Measurements from ENCODE around the gene KIF14.
"Not testable (repeated sequence)": the region's sequence is repeated elsewhere in the genome, so short reads cannot be mapped to it uniquely, and the experiment has no call there.

KIF14 gene

DNA sequence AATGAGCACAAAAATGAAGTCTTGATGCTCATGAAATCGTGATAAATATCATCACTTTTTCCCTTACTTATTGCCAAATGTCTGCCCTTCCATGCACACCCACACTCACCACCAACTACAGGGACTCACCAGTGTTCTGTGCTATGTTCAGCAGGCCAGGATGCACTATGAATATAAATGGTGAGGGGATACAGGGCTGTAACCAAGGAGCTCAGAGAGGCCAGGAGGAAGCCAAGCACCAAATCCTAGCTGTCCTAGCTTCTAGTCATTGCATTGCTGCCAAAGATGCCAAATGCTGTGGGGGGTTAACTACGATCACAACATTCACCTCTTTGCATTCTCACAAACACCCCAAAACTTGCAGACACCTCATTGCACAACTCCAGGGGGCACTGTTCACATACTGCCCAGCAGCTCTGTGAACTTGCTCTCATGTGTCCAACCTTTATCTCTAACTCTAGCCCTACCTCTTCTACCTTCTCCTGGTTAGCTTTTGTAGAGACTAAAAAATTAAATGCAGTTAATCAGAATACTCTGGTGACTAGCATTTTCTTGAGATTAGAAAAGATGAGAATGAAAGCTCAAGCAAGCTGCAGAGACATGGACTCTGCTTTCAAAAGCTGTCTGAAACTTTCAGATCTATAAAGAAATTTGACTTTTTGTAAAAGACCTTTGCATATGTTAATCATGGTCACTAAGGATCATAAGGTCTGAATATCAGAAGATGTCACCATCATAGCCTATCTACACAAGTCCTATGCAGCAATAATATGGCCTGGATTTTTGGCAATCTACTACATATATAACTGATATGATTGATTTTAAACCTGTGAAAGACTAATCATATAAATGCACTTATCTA lies 13.9 kb upstream of the KIF14 start:
- DNase-seq (ENCODE audit: low spot score), result no peak

DNA sequence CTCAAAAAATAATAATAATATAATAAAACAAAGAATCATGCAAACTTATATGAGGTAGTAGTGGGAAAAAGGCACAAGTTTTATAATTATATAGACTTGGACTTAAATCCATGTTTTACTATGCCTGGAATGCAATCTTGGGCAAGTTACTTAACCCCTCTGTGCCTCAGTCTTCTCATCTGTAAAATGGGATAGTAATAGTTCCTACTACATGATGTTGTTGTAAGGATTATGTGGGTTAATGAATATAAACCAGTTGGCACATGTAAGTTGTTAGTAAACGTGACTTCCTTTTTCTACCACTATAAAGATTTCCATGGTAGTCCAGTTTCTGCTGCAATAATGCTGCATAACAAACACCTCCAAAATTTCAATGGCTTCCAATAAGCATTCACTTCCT lies 10.8 kb upstream of the KIF14 start:
- no peak for DNase-seq (ENCODE audit: low spot score)

DNA sequence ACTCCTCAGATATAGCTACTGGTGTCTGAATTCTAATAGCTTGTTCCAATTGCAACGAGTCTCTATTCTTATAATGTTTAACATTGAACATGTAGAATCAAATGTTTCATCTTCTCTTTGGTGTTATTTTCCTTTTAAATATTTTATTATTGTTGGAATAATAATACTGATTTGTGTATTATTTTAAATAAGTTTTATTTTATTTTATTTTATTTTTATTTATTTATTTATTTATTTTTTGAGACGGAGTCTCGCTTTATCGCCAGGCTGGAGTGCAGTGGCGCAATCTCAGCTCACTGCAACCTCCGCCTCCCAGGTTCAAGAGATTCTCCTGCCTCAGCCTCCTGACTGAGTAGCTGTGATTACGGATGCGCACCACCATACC lies 10.0 kb upstream of the KIF14 start:
- DNase-seq (ENCODE audit: low spot score), result not testable (repeated sequence)

- DNase-seq (ENCODE audit: low spot score), result no peak
Observed at GRCh38 chr1:200629876-200630514, 9.4 kb upstream of the KIF14 start.

DNA sequence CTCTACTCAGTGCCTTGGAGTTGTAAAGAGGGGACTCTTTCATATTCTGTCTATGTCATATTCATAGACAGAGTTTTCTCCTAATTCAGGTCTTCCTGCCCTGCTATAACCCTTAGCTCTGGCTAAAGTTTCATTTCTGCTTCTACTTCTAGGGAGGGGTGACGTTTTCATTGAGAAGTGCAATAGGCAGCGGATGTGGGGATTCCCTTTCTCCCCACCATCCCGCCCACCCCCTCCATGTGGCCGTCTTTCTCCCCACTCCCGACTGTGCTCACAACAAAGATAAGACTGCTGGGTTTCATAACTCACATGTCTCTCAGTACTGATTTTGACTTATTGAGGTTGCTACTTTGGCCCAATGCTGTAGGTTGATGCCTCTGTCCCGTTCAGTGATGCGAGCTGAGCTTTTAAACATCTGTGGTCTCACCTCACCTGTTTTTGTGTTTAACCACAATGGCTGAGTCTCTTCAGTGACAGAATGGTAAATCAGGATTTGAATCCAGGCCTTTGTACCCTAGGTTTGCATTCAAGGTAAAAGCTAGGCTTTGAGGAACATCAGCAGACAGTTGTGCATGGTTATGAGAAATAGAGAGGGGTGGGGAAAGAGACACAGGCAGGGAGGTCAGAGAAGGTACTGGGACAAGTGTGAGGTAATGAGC lies 7.8 kb upstream of the KIF14 start:
- DNase-seq (ENCODE audit: low spot score), result peak; percentile 62

DNA sequence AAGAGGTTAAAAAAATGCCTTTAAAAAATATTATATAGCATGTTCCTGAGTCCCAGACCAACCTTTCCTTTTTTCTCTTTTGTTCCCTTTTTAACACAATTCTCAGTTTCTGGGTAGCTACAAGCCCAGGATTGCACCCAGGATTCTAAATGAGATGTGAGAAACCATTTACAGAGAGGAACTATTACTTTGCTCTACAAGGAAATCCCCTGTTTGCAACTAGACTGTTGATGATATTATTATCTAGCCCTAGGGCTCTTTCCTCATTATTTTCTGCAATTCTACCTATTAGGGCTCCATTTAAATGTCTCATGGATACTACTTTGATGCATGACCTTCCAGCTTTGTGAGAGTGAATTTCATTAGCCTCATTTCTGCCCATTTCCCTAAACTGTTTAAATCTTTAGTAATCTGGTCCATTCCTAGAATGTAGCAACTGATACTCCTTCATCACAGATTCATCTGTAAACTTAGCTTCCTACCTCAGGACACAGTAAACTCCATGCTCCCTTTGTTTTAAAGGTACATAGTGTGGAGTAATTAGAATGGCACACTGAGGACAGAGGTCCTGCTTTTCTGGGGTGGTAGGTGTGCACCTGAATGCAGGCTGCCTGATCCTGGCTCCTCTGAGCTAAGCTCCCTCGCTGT lies 7.1 kb upstream of the KIF14 start:
- DNase-seq (ENCODE audit: low spot score), result no peak

GRCh38 chr1:200626853-200627534 lies 6.4 kb upstream of the KIF14 start:
- no peak for DNase-seq (ENCODE audit: low spot score)

DNA sequence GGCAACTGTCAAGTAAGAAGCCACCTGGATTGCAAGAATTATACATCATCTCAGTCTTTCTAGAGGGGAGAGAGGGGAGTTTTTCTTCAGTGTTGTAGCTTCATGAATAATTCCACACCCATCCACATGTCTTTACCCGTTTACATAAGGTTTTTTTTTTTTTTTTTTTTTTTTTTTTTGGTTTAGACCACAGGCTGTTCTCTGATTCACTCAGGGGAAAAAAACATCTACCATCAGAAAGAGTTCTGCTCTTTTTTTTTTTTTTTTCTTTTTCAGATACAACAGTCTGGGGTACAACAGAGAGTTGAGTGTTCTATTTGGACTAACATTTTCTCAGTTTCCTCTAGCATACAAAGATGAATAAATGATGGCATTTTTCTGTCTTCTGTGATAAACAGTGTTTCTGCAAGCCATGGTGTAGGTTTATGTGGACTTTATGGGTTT lies 4.9 kb upstream of the KIF14 start:
- peak; percentile 68 for DNase-seq (ENCODE audit: low spot score)

GRCh38 chr1:200624679-200625335 lies 4.3 kb upstream of the KIF14 start:
- peak; percentile 11 for DNase-seq (ENCODE audit: low spot score)

- DNase-seq (ENCODE audit: low spot score), result no peak
Observed at GRCh38 chr1:200619894-200620272, 668 bp downstream of the KIF14 start.

DNA sequence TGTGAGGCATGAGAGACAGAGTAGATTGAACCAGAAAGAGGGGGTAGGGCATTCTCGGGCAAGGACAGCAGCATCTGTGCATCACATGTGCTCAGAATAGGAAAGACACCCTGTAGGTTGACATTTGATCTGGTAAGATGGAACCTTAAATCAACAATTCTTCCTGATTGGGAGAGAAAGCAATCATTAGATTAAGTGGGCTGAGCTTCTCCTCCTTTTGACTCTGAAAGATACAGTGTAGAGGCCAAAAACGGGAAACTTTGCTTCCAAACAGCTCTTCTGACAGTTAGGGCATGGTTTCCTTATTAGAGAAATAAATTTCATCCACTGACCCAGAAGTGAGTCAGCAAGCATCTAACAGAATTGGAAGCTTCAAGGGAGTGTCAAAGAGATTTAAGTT lies 9.7 kb downstream of the KIF14 start:
- no peak for DNase-seq (ENCODE audit: low spot score)

GRCh38 chr1:200602632-200603031 lies 17.9 kb downstream of the KIF14 start:
- no peak for DNase-seq (ENCODE audit: low spot score)

DNA sequence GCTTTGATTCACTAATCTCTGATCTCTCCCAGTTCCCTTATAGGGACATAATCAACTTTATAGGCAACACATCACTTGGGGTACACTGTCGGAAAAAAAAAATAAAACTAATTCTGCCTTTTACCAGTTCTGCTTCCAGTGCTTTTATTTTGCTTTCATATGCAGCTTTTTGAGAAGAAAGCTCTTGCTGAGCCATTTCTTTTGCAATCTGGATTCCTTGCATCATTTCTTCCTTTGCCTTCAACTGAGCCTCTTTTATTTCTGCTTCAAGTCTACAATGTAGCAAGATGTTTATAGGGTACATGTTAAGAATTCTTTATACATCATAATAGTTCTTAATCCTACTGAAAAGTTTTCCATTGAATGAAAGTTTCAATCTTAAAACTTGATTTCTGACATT lies 30.6 kb downstream of the KIF14 start:
- DNase-seq (ENCODE audit: low spot score), result no peak

- no peak for DNase-seq (ENCODE audit: low spot score)
Observed at GRCh38 chr1:200588698-200589097, 31.9 kb downstream of the KIF14 start.

GRCh38 chr1:200564319-200564718 lies 56.2 kb downstream of the KIF14 start:
- DNase-seq (ENCODE audit: low spot score), result no peak

GRCh38 chr1:200561856-200562214 lies 58.7 kb downstream of the KIF14 start:
- DNase-seq (ENCODE audit: low spot score), result no peak

DNA sequence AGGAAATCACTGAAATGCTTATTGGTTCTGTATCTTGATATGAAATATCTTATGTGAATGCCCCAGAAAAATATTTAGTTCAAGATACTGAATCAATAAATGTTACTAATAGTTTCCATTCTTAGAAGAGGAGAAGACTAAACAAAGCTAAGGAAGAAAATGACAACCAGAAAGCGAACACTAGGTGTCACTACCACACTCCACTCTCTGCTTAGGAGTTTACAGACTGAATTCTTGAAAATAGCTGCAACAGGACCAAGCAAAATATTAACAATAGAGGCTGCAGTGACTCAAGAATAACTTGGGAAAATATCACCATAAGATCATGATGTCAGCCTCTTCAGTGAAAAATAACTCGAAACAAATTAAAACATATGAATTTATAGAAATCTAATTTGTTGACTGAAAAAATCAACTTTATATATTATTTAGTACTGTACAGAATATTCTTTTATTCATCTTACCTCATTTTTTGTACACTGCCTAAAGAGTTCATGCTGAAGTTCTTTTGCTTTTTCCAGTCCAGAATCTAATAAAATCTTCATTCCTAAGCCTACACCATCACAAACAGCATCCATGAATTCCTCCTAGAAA lies 61.6 kb downstream of the KIF14 start:
- DNase-seq (ENCODE audit: low spot score), result peak; percentile 43

DNA sequence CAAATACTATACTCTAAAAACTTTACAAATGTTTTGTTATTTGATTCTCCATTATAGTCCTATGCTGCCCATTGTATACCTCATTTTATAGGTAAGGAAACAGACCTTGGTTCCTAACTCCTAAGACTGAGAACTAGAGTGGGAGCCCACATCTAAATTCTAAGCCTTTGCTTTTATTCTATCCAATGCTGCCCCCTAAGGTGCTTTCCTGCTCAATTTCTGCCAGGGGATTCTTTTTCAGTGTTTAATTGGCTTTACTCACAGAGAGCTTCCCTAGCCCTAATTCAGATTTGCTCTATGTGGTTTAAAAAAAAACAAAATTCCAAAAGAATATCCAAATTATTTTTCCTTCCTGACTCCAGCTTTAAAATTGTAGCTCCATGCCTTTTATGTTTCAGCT lies 64.5 kb downstream of the KIF14 start:
- DNase-seq (ENCODE audit: low spot score), result no peak

GRCh38 chr1:200552737-200553136 lies 67.8 kb downstream of the KIF14 start:
- DNase-seq (ENCODE audit: low spot score), result not testable (repeated sequence)

GRCh38 chr1:200550367-200550766 lies 70.2 kb downstream of the KIF14 start:
- DNase-seq (ENCODE audit: low spot score), result no peak

GRCh38 chr1:200547386-200547785 lies 73.2 kb downstream of the KIF14 start:
- no peak for DNase-seq (ENCODE audit: low spot score)

All from activated CD4-positive, alpha-beta T cell treated with anti-CD3 and anti-CD28 coated beads, Interleukin-2, Interleukin-4, amounts not matched to agents 100 ng/mL and 50 ng/mL, durations not matched to agents 16 hours and 8 hours (primary cell).